T-cell (primary cell): Measurements from ENCODE around the gene RAB11FIP3. TPM values are rescaled to one million over a fixed set of nuclear protein-coding genes. Genes with fewer than 3 reads are reported as not detected.

Experiments
- ATAC-seq, 4 experiments: fragments of 200-7000 bp in 3 of 4; fragments of 150-1000 bp in 1 of 4; cut with Tn5 transposase; replicated peaks in 1 of 4; 1 replicate in 3 of 4; 2 replicates in 1 of 4; pipeline ENCODE4 v1.10.0; 2021; ENCODE audit warnings: moderate library complexity in 3 of 4, mild to moderate bottlenecking in 2 of 4, moderate number of reproducible peaks in 1 of 4
- CTCF ChIA-PET, 2 donors: fragments of 300-600 bp; sonication (Branson Sonifier 250); formaldehyde crosslinking; loops; one replicate each; lab custom pipeline; 2022; ENCODE audit warnings: antibody characterized with exemption in 2 of 2; lab: Charles Lee
- POLR2A ChIA-PET, 2 donors: fragments of 300-600 bp; sonication (Branson Sonifier 250); formaldehyde crosslinking; loops; one replicate each; lab custom pipeline; 2022; ENCODE audit warnings: antibody characterized with exemption in 2 of 2; lab: Charles Lee
- DNase-seq, 35 experiments: peaks; one replicate each; pipeline versions ENCODE4 v3.0.0 to v3.0.0-alpha.2; 2013 to 2023
- H3K27ac ChIP-seq: one replicate; pipeline ENCODE4 v1.5.1; 2013; ENCODE audit warnings: low read length
- H3K27me3 ChIP-seq, 2 experiments: replicated peaks in 1 of 2; 1 replicate in 1 of 2; 2 replicates in 1 of 2; pipeline versions ENCODE4 v1.6.1 to v1.7.0; 2013; ENCODE audit warnings: low read length in 1 of 2, mixed read lengths in 1 of 2; ENCODE audit not compliant: control insufficient read depth in 2 of 2, insufficient read depth in 2 of 2; ENCODE audit errors: extremely low read depth in 1 of 2
- H3K36me3 ChIP-seq, 2 donors: 1 replicate in 1 of 2; 2 replicates in 1 of 2; pipeline versions ENCODE4 v1.6.1 to v1.7.0; 2013; ENCODE audit warnings: low read length in 1 of 2; ENCODE audit not compliant: control insufficient read depth in 2 of 2, insufficient read depth in 1 of 2; ENCODE audit errors: extremely low read depth in 1 of 2
- H3K4me1 ChIP-seq, 2 experiments: 1 replicate in 1 of 2; 2 replicates in 1 of 2; pipeline versions ENCODE4 v1.6.1 to v1.7.0; 2013; ENCODE audit warnings: low read length in 2 of 2, mixed read lengths in 1 of 2; ENCODE audit not compliant: insufficient read depth in 2 of 2, control insufficient read depth in 1 of 2; ENCODE audit errors: extremely low read depth in 1 of 2
- H3K4me3 ChIP-seq, 2 donors: 1 replicate in 1 of 2; 2 replicates in 1 of 2; pipeline versions ENCODE4 v1.5.1 to v1.7.0; 2013; ENCODE audit warnings: mild to moderate bottlenecking in 2 of 2, low read length in 1 of 2, moderate library complexity in 1 of 2; ENCODE audit not compliant: control insufficient read depth in 1 of 2; ENCODE audit errors: extremely low read depth in 1 of 2
- H3K9me3 ChIP-seq: 2 replicates; pipeline ENCODE4 v1.7.0; 2013
- H3K27ac Mint-ChIP-seq, 2 donors: one replicate each; pipeline ENCODE4 v1.8.0; 2020 to 2021; ENCODE audit warnings: mild to moderate bottlenecking in 2 of 2, mixed read lengths in 2 of 2
- H3K27me3 Mint-ChIP-seq, 2 donors: one replicate each; pipeline ENCODE4 v1.8.0; 2021 to 2022; ENCODE audit warnings: mixed read lengths in 2 of 2
- H3K36me3 Mint-ChIP-seq: one replicate; pipeline ENCODE4 v1.8.0; 2021; ENCODE audit warnings: mixed read lengths
- H3K4me1 Mint-ChIP-seq, 3 donors: one replicate each; pipeline ENCODE4 v1.8.0; 2020 to 2022; ENCODE audit warnings: mixed read lengths in 3 of 3, mild to moderate bottlenecking in 1 of 3
- H3K4me3 Mint-ChIP-seq, 3 donors: one replicate each; pipeline ENCODE4 v1.8.0; 2020 to 2022; ENCODE audit warnings: mild to moderate bottlenecking in 3 of 3, mixed read lengths in 3 of 3, moderate library complexity in 3 of 3
- H3K9me3 Mint-ChIP-seq, 3 donors: one replicate each; pipeline ENCODE4 v1.8.0; 2020 to 2022; ENCODE audit warnings: mixed read lengths in 3 of 3
- WGBS: methylation state at CpG from one replicate; pipeline ENCODE4 v1.1.5; 2013; ENCODE audit warnings: missing lambda C conversion rate; ENCODE audit not compliant: insufficient coverage; 5-methylcytosine and 5-hydroxymethylcytosine counted together
- total RNA-seq, 35 experiments: library from RNA in 6 of 35; stranded (reverse) in 6 of 35; fragments of 120-200 nt in 1 of 35; gene quantifications; one replicate each; pipeline versions ENCODE4 v1.2.1 to v1.2.4 and lab custom pipeline; 2013 to 2026

RAB11FIP3 gene
- total RNA-seq, 5 donors from 2014 or later (not counting 1 experiment from before 2014, with no cell fraction given): 36.9 to 49.0 (median 44.1) TPM

- Histone ChIP-seq H3K27me3 (no peaks in the 10 kb centered on the region), H3K36me3 (peaks cover 9 to 28% of the 10 kb centered on the region in 2 donors), H3K4me1 (no peaks in the 10 kb centered on the region), H3K9me3 (no peaks in the 10 kb centered on the region), H3K27ac (no peak overlapping the region), H3K4me3 (no peak overlapping the region)
- ChIA-PET CTCF (no interaction called here), POLR2A (no interaction called here)
- Mint-ChIP-seq H3K27me3 (no peaks in the 10 kb centered on the region), H3K4me1 (peaks cover 0 to 4% (median 2%) of the 10 kb centered on the region in 3 donors), H3K27ac (no peak overlapping the region), H3K4me3 (no peak overlapping the region), H3K9me3 (no peaks in the 10 kb centered on the region), H3K36me3 (no peaks in the 10 kb centered on the region)
- ATAC-seq (no peak), DNase-seq (no peak)
- 96% methylated on average over 27 of the region's 34 CpGs for WGBS
Observed at GRCh38 chr16:539901-540530, 114.6 kb downstream of the RAB11FIP3 start.

GRCh38 chr16:540645-541340 is 115.3 kb downstream of the RAB11FIP3 start:
- CTCF ChIA-PET: no interaction called here
- H3K9me3 ChIP-seq: no peaks in the 10 kb centered on the region
- ATAC-seq: no peak
- no peaks in the 10 kb centered on the region for H3K36me3 Mint-ChIP-seq
- H3K4me3 ChIP-seq: no peak overlapping the region
- no peak overlapping the region for H3K4me3 Mint-ChIP-seq
- peaks cover 0 to 4% (median 2%) of the 10 kb centered on the region in 3 donors for H3K4me1 Mint-ChIP-seq
- H3K9me3 Mint-ChIP-seq: no peaks in the 10 kb centered on the region
- H3K27me3 Mint-ChIP-seq: no peaks in the 10 kb centered on the region
- POLR2A ChIA-PET: no interaction called here
- WGBS: 97% methylated on average over 28 of the region's 29 CpGs
- H3K27ac Mint-ChIP-seq: no peak overlapping the region
- no peak for DNase-seq
- no peaks in the 10 kb centered on the region for H3K27me3 ChIP-seq
- no peak overlapping the region for H3K27ac ChIP-seq
- peaks cover 9 to 24% of the 10 kb centered on the region in 2 donors for H3K36me3 ChIP-seq
- no peaks in the 10 kb centered on the region for H3K4me1 ChIP-seq

GRCh38 chr16:543301-544164 is 118.1 kb downstream of the RAB11FIP3 start:
- peaks cover 8 to 13% of the 10 kb centered on the region in 2 donors for H3K36me3 ChIP-seq
- 98% methylated on average over 47 of the region's 51 CpGs for WGBS
- CTCF ChIA-PET: interaction anchor here in 1 of 2 donors (0.5 kb wide), 1 partner anchor 122 kb away, joined by 4 read pairs; no protein-coding TSS in a partner anchor
- Mint-ChIP-seq H3K27me3 (no peaks in the 10 kb centered on the region), H3K27ac (no peak overlapping the region), H3K36me3 (no peaks in the 10 kb centered on the region), H3K9me3 (no peaks in the 10 kb centered on the region), H3K4me1 (peaks cover 0 to 4% (median 2%) of the 10 kb centered on the region in 3 donors), H3K4me3 (no peak overlapping the region)
- POLR2A ChIA-PET: no interaction called here
- no peak overlapping the region for H3K27ac ChIP-seq
- DNase-seq: no peak
- H3K4me3 ChIP-seq: no peak overlapping the region
- H3K27me3 ChIP-seq: no peaks in the 10 kb centered on the region
- H3K4me1 ChIP-seq: peaks cover 0 to 11% of the 10 kb centered on the region in 2 experiments
- H3K9me3 ChIP-seq: no peaks in the 10 kb centered on the region
- no peak for ATAC-seq

GRCh38 chr16:544517-544916 is 119.1 kb downstream of the RAB11FIP3 start:
- H3K4me1 ChIP-seq: peaks cover 0 to 11% of the 10 kb centered on the region in 2 experiments
- no peak overlapping the region for H3K4me3 ChIP-seq
- CTCF ChIA-PET: no interaction called here
- H3K36me3 ChIP-seq: peaks cover 6 to 15% of the 10 kb centered on the region in 2 donors
- Mint-ChIP-seq H3K4me3 (no peak overlapping the region), H3K27me3 (no peaks in the 10 kb centered on the region), H3K36me3 (no peaks in the 10 kb centered on the region), H3K4me1 (no peaks in the 10 kb centered on the region), H3K9me3 (no peaks in the 10 kb centered on the region), H3K27ac (no peak overlapping the region)
- no peak overlapping the region for H3K27ac ChIP-seq
- DNase-seq (no peak), ATAC-seq (no peak)
- WGBS: 97% methylated on average over 20 of the region's 46 CpGs
- POLR2A ChIA-PET: no interaction called here
- H3K27me3 ChIP-seq: no peaks in the 10 kb centered on the region
- H3K9me3 ChIP-seq: no peaks in the 10 kb centered on the region

GRCh38 chr16:546909-547770 is 121.7 kb downstream of the RAB11FIP3 start:
- Histone ChIP-seq H3K4me3 (peak overlapping the region in 1 of 2 donors; percentile 3), H3K36me3 (peaks cover 16 to 25% of the 10 kb centered on the region in 2 donors), H3K4me1 (peaks cover 0 to 11% of the 10 kb centered on the region in 2 experiments), H3K27me3 (no peaks in the 10 kb centered on the region), H3K9me3 (no peaks in the 10 kb centered on the region), H3K27ac (peak overlapping the region; percentile 12)
- DNase-seq (peak in 29 of 35 experiments; percentile 16 to 58 (median 38)), ATAC-seq (peak; percentile 56 to 74 (median 69))
- peak overlapping the region in 1 of 3 donors; percentile 35 for H3K4me3 Mint-ChIP-seq
- H3K27me3 Mint-ChIP-seq: no peaks in the 10 kb centered on the region
- no peaks in the 10 kb centered on the region for H3K4me1 Mint-ChIP-seq
- 79% methylated on average over 47 of the region's 60 CpGs for WGBS
- no peak overlapping the region for H3K27ac Mint-ChIP-seq
- no peaks in the 10 kb centered on the region for H3K9me3 Mint-ChIP-seq
- CTCF ChIA-PET: no interaction called here
- POLR2A ChIA-PET: no interaction called here
- no peaks in the 10 kb centered on the region for H3K36me3 Mint-ChIP-seq
